Psoas muscle (tissue), 8 donors: ENCODE results near the gene PLEKHA8. TPM values are rescaled to one million over a fixed set of nuclear protein-coding genes. Genes with fewer than 3 reads are reported as not detected.

Source experiments
- ATAC-seq, 4 donors: fragments of 200-7000 bp; cut with Tn5 transposase; one replicate each; pipeline ENCODE4 v1.9.1; 2020; ENCODE audit warnings: moderate library complexity in 3 of 4, mild to moderate bottlenecking in 2 of 4
- DNase-seq, 2 donors: peaks; one replicate each; pipeline ENCODE4 v3.0.0-alpha.2; 2020
- H3K27ac ChIP-seq: fragments of 200-600 bp; one replicate; pipeline ENCODE4 v1.8.0; 2022
- H3K27me3 ChIP-seq, 3 donors: fragments of 200-600 bp in 1 of 3; one replicate each; pipeline versions ENCODE4 v1.6.1 to v1.8.0; 2013 to 2022; ENCODE audit warnings: low read length in 2 of 3, mild to moderate bottlenecking in 2 of 3, moderate library complexity in 1 of 3; ENCODE audit not compliant: insufficient read depth in 3 of 3
- H3K36me3 ChIP-seq, 2 donors: fragments of 200-600 bp in 1 of 2; one replicate each; pipeline versions ENCODE4 v1.6.1 to v1.8.0; 2013 to 2022; ENCODE audit warnings: low read depth in 1 of 2, mild to moderate bottlenecking in 1 of 2, moderate library complexity in 1 of 2; ENCODE audit not compliant: insufficient read depth in 1 of 2
- H3K4me1 ChIP-seq: fragments of 200-600 bp; one replicate; pipeline ENCODE4 v1.8.0; 2022
- H3K4me3 ChIP-seq: fragments of 200-600 bp; one replicate; pipeline ENCODE4 v1.8.0; 2022; ENCODE audit warnings: mild to moderate bottlenecking
- H3K9me3 ChIP-seq: fragments of 200-600 bp; one replicate; pipeline ENCODE4 v1.8.0; 2022
- CTCF ChIP-seq: fragments of 200-600 bp; IDR thresholded peaks from one replicate; pipeline ENCODE4 v1.8.0; 2022; ENCODE audit warnings: antibody characterized with exemption
- WGBS, 3 donors: extraction: QIAGEN DNeasy Blood & Tissue Kit; methylation state at CpG; one replicate each; pipeline versions ENCODE4 v1.1.6 to v1.1.7; 2013; 5-methylcytosine and 5-hydroxymethylcytosine counted together
- intact Hi-C, 2 donors: fragments of 100-400 bp; cut with DNase I; formaldehyde crosslinking; loops; one replicate each; pipeline versions ENCODE4 v1.11.0 to v1.14.2; 2022
- polyA plus RNA-seq, 3 donors: library from polyadenylated mRNA; stranded (reverse); fragments of 200-250 nt; gene quantifications; one replicate each; pipeline ENCODE4 v1.2.3, GENCODE V29; 2013
- total RNA-seq, 4 donors: library from RNA; stranded (reverse); fragmentation: NEBNext Ultra II Directional in 2 of 4; extraction: Animal tissue kit (Norgen Biotek cat#: 25700) in 2 of 4; gene quantifications; one replicate each; pipeline versions ENCODE4 v1.2.1 to v1.2.4, GENCODE V29; 2021 to 2023
- donor health status: healthy with polysubstance abuse.
- donor health status: DM: no; HTN: no; CAD: no; lungs with moderate emphysema.
- donor health status: Bipolar disorder and iron deficiency.
- donor health status: healthy.
- donor health status: DM: yes; HTN: yes; CAD: no.
- donor health status: DM: no; HTN: no; CAD: no.
- donor health status: DM: no; HTN: no; CAD: no.
- donor health status: DM: yes; HTN: yes; CAD: no.

Gene PLEKHA8
- total and polyA plus RNA-seq, 7 donors = 1.3 to 4.0 (median 3.7) TPM

DNA sequence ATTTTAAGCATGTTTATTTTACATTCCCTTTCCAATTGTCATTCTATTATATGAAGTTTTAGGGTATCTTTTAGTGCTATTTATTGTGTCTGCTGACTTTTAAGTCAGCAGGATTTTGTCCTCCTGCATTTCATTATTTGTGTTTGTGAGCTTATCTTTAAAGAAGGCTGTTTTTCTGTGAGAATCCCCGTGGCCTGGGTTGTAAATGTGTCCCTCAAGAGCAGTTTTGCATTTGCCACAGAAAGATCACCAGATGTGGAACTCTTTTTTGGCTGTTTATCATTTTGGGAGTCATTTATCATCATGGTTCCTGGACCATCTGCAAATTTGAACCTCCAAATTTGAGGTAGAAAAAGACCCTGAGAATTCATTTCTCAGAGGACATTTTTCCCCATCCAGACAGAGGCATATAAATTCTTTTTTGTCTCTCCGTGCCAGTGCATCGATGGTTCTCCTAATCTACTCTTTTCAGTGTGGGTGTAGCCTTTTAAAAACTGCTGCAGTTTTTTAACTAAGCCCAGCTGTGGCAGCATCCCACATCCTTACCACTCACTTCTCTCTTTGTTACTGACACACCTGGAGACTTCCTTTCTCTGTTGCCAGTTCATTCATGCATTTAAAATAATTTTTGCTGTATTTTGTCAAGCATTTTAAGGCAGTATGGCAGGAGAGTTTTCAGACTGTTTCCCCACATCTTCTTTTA, 86.5 kb downstream of the PLEKHA8 start:
- TF ChIP-seq CTCF = no peak
- no peak overlapping the region for H3K4me3 ChIP-seq
- DNase-seq = no peak
- no peak for ATAC-seq
- no peaks in the 10 kb centered on the region for H3K27me3 ChIP-seq
- no peaks in the 10 kb centered on the region for H3K36me3 ChIP-seq
- peaks cover 13% of the 10 kb centered on the region for H3K9me3 ChIP-seq
- no peak overlapping the region for H3K27ac ChIP-seq
- WGBS, 3 donors = 41 to 50% (median 48%) methylated on average over 3 of the region's 3 CpGs
- peaks cover 16% of the 10 kb centered on the region for H3K4me1 ChIP-seq
- intact Hi-C loops = no loop called here

DNA sequence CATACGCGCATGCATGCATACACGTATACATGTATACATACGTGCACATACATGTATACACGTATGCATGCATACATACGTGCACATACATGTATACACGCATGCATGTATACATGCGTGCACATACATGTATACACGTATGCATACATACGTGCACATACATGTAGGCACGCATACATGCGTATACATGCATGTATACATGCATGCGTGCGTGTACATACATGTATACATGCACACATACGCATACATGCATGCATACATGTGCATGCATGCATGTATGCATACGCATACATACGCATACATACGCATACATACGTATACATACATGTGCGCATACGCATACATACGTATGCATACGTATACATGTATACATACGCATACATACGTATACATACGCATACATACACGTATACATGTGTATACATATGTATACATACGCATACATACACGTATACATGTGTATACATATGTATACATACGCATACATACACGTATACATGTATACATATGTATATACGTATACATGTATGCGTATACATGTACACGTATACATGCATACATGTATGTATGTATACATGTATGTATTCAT, 87.6 kb downstream of the PLEKHA8 start:
- Histone ChIP-seq H3K36me3 (no peaks in the 10 kb centered on the region), H3K27me3 (no peaks in the 10 kb centered on the region), H3K27ac (no peak overlapping the region), H3K9me3 (peaks cover 13% of the 10 kb centered on the region), H3K4me1 (peaks cover 16% of the 10 kb centered on the region), H3K4me3 (no peak overlapping the region)
- ATAC-seq = no peak
- intact Hi-C loops = no loop called here
- 87 to 90% (median 89%) methylated on average over 32 to 34 of the region's 34 CpGs for WGBS, 3 donors
- no peak for TF ChIP-seq CTCF
- DNase-seq = no peak

DNA sequence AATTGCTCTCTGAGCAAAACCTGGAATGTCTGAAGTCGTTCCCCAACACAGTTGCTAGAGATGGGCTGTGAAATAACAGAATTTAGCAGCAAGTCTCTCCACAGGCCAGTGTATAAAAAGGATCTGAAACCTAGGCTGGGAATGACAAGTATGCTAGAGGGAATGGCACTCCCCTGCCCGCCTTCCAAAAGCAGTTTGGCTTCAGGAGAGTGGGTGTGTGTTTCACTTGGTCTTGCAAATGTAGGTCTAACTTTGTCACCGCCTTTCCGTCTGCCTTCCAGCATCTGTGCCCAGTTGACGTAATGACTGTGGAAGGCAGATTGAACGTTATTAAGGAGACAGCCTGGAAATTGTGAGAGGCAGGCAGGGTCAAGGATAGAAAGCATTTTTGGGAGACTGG, 88.6 kb downstream of the PLEKHA8 start:
- H3K36me3 ChIP-seq = no peaks in the 10 kb centered on the region
- H3K4me1 ChIP-seq = peaks cover 16% of the 10 kb centered on the region
- intact Hi-C loops = no loop called here
- TF ChIP-seq CTCF = no peak
- peaks cover 13% of the 10 kb centered on the region for H3K9me3 ChIP-seq
- peak overlapping the region; percentile 71 for H3K27ac ChIP-seq
- peak; percentile 55 to 79 for DNase-seq
- peak overlapping the region; percentile 21 for H3K4me3 ChIP-seq
- WGBS, 3 donors = 13 to 37% (median 25%) methylated on average over 6 of the region's 6 CpGs
- H3K27me3 ChIP-seq = no peaks in the 10 kb centered on the region
- peak; percentile 98 to 100 (median 99) for ATAC-seq

- Histone ChIP-seq H3K4me3 (no peak overlapping the region), H3K36me3 (no peaks in the 10 kb centered on the region), H3K27me3 (no peaks in the 10 kb centered on the region), H3K9me3 (peaks cover 8% of the 10 kb centered on the region), H3K27ac (no peak overlapping the region), H3K4me1 (peaks cover 16% of the 10 kb centered on the region)
- intact Hi-C loops = no loop called here
- no peak for ATAC-seq
- no peak for DNase-seq
- WGBS, 3 donors = 78 to 84% (median 84%) methylated on average over 4 of the region's 4 CpGs
- no peak for TF ChIP-seq CTCF
Observed at GRCh38 chr7:30117896-30118295, 89.7 kb downstream of the PLEKHA8 start.
